HG03097 (cell line): ENCODE data around the gene TPM3.
A peak's percentile ranks its signal among the peaks of the same experiment; 100 is the strongest.
"Not testable (repeated sequence)": the region's sequence is repeated elsewhere in the genome, so short reads cannot be mapped to it uniquely, and the experiment has no call there.

Source experiments
- ATAC-seq: cut with Tn5 transposase; IDR thresholded peaks from one replicate; pipeline ENCODE4 v1.9.1; 2021; ENCODE audit not compliant: unreplicated experiment, low FRiP score

TPM3 gene

DNA sequence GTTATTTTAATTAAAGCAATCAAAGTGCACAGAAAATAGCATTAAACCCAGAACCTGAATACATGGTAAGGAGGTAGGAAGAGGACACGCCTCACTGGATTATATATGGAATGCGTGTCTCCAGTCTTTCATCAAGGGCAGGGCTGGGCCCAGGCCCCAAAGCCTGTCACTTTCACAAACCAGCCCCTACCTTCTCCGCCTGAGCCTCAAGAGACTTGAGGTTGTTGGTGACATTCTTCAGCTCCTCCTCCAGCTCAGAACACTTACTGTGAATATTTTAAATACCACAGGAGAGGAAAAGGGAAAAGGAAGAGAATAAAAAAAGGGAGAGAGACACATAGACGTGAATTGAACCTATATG lies 20.7 kb downstream of the TPM3 start:
- ATAC-seq: no peak

DNA sequence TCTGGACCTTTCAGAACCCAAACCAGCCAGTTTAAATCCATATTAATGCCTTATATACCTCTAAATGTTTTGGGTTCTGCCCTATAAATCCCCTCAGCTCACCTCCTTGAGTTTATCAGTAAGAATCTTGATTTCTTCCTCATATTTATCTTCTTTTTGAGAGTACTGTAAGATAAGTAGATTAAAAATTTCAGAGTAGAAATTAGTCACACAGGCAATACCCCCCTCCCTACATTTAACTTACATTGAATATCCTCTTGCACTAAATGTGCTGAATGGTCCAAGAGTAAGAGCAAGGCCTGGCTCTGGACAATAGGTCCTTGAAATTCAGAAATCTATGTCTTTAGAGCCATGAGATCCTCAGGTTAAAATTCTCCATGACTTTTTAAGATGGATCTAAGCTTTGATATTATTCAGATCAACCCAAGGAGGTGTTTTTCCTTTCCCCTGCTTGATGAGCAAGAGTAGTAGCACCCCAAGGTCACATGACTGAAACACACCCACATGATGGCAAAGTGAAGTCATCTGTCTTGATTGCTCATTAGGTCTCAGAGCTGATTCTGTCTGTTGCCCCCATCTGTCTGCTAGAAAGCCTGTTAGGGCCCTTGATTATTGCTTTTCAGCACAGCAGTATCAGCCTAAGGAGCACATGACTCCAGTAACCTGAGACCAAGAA lies 21.2 kb downstream of the TPM3 start:
- ATAC-seq: no peak

DNA sequence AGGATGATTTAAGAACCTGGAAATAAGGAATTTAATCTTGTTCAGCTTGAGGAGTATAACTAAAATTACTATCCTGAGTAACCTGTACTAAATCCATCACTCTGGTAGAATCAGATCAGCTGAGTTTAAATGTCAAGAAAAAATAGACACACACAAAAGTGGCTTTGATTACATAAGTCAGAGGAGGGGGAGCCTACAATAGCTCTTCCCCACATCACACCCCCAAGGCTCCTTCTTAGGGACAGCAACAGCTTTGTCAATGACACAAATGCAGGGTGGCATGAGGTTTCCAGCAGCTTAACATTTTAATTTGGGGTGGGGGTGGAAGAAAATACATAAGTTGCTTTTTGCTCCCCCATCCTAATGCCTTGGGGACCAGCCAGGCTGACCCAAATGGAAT lies 24.4 kb downstream of the TPM3 start:
- ATAC-seq: no peak

DNA sequence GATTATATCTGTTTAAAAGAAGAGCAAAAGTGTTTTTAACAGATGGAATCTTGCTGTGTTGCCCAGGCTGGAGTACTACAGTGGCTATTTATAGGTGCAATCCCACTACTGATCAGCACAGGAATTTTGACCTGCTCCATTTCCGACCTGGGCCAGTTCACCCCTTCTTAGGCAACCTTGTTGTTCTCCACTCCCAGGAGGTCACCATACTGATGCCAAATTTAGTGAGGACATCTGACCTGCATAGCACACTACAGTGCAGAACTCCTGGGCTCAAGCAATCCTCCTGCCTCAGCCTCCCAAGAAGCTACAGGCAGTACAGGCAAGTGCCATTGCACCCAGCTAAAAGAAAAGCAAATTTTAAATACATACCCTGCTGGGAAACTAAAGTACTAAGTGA lies 25.7 kb downstream of the TPM3 start:
- no peak for ATAC-seq

DNA sequence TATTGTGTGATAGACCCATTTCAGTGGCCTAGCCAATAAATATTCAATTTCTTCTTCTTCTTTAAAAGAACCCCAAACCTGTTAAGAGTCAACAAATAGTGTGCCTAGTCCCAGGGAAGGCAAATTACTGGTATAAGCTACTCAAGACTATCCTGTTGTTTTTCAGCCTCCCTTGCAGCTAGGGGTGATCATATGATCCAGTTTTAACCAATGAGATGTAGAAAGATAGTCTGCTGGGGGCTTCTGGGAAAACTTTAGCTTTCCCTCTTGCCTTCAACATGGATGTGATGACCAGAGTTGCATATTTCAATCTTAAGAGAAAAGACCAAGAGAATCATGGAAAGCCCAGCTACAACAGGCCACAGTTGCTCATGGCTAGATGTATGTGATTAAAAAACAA lies 32.3 kb downstream of the TPM3 start:
- no peak for ATAC-seq

DNA sequence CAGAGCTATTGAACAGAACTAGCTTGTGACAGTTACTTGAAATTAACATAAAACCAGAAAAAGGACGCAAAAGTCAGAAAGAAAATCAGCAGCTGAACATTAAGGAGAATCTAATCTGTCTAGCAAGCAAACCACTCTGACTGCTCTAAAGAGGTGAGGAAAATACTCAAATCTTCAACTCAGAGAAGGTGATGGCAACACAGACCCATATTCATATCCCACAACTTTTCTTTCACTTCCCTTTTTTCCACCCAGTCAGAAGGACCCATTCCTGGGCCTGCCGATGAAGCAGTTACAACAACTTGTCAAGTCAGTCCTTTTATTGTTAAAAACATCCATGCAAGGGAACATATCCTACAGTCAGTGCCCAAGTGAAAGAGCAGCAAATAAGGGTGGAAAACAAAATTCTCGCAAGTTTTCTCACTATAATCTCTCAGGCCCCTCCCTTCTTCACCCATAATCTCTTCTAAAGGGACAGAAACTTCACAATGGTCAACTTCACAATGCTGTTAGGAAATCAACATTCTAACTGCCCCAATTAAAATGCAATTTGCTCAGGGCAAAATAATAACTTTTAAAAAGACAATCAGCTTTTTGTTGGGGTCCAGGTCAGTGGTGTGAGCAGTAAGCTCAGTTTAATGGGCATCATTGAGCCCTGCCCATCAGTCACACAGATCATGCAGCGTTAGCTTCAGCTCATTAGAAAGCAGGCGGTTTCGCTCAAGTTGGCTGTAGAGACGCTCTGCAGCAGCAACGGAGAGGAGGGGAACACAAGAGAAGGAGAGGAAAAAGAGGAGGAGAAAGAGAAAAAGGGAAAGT lies 33.4 kb downstream of the TPM3 start:
- ATAC-seq: peak; percentile 27

DNA sequence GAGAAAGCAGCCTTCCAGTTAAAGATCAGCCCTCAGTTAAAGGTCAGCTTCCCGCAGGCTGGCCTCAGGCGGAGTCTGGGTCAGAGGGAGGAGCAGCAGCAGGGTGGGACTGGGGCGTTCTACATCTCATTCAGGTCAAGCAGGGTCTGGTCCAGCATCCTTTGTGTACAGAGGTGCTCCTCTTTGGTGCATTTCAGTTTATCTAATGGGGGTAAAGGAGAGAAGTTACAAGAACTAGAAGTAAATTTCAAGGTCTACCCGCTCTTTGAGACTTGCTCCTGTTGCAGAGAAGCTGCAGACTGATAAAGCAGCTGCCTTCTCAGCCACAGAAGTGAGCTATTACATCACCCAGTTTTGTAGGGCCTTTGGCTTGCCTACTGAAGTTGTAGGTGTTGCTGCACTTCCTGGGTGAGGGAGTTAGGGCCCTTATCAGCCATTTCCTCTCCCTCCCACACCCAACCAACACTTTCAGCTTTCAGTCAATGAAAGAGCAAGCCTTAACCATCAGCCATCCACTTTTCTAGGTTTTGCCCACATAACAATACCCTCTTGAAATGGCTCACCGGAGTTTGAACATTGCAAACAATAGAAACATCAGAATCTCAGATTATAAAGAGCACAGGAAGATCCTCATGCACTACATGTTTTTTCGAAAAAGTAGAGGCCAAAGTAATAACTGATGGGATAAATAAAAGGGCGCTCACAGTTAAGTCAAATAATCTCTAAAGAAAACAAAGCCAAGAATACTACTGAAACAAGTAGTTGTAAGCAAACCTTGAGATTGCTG lies 34.2 kb downstream of the TPM3 start:
- peak; percentile 57 for ATAC-seq

DNA sequence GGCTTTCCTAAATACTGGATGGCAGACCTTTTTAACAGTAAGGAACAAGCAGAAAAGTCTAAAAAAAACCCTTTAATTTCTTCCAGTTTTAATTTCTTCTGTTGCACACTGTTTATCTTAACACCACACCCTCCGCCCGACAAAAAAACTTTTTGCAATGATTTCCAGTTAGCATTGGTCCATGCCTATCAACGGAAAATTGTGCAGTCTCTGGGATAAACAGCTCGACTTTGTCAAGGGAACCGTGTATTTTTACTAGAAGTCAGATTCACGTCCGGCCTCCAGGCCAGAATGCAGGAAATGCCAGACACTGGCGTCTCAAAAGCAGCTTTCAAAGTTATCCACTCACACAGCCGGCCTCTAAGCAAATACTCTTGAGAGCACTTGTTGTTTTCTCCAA lies 36.6 kb downstream of the TPM3 start:
- no peak for ATAC-seq

DNA sequence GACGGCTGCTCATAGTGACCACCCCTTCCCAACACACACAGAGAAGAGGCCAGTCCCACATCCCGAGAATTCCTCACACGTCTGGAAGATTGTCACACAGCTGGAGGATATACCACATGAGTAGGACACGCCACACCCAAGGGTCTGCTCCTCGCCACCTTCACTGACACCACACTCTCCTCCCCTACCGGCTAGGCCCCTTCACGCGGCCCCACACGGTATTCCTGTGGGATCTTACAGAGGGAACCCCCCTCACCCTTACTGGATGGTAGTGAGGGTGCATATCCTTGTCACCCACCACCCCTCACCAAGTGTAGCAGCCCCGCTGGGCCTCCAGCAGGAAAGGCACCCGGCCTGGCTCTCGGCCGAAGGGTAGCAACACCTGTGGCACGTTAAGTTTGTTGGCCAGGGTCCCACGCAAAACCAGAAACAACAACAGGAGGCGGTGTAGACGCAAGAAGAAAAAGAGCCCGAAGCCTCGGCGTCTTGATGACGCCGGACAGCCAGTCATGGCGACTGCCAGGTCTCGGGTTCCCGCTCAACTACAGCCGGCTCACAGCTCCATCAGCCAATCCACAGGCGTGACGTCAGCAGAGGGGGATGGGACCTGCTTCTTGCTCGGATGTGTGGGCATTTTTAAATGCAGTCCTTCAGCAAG lies 37.2 kb downstream of the TPM3 start, which contains the start of gene NUP210L:
NUP210L (minus strand) TSS at position 540 of the 658 bp plus-strand sequence.
- no peak for ATAC-seq

DNA sequence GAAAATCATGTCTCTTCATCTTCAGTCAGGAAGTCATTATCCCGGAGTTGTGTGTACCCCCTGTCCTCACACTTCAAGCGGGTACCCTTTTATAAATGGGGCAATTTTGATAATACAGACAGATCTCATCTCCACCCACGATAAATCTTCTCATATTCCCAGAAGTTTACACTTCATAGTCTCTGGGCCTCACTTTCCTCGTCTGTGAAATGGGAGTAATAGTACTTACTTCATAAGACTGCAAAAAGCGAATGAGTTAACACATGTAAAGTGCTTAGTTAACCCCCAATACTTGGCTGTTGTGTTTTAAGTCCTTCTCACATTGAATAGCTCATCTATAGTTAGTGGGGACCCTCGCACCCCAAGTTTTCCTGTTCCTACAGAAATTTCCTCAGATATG lies 37.8 kb downstream of the TPM3 start:
- no peak for ATAC-seq

DNA sequence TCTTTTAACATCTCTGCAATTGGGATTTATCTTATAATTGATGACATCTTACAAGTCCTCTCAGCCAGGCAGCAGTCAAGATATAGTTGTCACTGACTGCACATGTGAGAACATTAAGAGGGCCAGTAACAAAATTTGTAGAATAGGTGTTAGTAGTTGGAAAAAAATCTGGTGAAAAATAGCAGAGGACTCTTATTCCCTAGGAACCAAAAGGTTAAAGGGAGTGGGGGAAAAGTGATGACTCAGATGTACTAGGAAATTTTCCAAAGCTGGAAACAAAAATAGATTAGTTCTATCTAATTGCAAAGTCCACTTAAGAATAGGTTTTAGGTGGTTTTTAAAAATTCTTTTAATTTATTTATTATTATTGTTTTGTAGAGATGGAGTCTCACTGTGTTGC lies 40.6 kb downstream of the TPM3 start:
- ATAC-seq: no peak

DNA sequence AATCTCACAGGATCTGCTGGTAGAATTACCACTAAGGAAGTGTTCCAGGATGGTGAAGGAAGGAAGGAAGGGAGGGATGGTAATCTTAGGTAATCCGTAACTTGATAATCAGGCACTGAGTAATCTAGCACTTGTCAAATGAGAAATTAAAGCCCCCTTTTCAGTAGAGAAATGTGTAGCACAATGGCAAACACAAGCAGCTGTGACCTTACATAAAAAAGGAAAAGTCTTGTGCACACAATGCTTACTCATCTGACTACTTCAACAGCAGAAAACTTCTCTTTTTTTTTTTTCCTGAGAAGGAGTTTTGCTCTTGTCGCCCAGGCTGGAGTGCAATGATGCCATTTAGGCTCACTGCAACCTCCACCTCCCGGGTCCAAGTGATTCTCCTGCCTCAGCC lies 43.1 kb downstream of the TPM3 start:
- ATAC-seq: no peak

DNA sequence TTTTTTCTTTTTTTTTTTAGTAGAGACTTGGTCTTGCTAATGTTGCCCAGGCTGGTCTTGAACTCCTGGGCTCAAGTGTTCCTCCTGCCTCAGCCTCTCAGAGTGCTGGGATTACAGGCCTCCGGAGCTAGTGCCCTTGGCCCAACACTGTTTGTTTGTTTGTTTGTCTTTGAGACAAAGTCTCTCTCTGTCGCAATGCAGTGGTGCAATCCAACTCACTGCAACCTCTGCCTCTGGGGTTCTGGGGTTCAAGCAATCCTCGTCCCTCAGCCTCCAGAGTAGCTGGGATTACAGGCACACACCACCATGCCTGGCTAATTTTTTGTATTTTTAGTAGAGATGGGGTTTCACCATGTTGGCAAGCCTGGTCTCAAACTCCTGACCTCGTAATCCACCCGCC lies 44.4 kb downstream of the TPM3 start:
- not testable (repeated sequence) for ATAC-seq

DNA sequence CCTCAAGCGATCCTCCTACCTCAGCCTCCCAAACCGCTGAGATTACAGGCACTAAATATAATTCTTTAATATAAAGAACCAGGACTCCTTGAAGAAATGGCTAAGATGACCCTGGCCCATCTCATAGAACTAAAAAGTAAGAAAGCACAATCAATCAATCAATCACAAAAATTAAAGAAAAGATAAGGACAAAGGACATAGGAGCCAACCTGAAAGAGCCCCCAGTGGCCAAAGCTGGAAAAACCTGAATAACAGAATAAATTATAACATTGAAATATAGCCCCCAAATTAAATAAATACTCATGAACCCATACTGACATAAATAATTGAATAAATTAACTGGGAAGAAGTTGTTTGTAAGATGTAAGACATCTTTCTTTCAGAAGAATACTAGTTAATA lies 45.9 kb downstream of the TPM3 start:
- no peak for ATAC-seq

DNA sequence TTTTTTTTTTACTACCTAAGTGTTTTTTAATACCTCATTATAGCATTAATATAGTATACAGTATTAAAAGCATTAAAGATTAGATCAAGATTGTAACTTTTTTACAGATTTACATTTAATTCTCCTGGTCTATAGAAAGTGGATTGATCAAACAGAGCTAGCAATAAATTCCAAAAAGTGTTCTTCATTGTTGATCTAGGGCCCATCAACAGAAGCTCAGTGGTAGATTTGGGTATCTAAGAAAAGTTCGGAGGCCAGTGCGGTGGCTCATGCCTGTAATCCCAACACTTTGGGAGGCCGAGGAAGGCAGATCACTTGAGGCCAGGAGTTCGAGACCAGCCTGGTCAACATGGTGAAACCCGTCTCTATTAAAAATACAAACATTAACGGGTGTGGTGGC lies 49.5 kb downstream of the TPM3 start:
- no peak for ATAC-seq

DNA sequence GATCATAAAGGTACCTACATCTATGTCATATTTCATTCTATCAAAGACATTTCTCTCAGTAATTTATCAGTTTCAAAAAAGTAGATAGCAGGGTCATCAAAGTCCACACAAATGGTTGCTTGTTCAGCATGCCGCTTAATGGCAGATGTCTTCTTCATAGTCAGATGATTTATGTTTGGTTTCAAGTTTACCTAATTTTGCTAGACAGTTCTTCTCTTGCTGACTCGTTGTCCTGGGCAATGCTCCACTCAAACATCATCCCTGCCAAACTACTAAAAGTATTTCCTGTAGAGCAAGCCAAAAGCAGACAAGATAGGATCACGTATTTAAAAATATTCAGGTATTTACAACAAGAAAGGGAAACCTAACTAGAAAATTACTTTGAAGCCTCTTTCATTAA lies 50.7 kb downstream of the TPM3 start:
- ATAC-seq: no peak

DNA sequence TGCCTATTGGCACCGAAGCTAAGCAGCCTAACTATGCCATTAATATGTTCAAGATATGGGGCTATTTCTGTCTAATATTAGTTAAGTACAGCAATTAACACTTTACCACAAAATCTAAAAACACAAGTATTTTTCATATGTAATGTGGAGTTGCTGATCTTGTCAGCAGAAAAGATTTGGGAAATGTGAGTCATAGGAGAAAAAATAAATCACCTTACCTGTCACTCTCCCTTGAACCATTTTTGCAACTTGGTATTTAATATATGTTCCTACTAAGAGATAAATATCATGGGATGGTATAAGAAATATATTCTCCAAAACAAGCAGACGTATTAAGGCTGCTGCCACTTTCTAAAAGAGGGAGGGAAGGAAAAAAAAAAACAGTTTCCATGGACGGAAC lies 54.0 kb downstream of the TPM3 start:
- ATAC-seq: no peak

DNA sequence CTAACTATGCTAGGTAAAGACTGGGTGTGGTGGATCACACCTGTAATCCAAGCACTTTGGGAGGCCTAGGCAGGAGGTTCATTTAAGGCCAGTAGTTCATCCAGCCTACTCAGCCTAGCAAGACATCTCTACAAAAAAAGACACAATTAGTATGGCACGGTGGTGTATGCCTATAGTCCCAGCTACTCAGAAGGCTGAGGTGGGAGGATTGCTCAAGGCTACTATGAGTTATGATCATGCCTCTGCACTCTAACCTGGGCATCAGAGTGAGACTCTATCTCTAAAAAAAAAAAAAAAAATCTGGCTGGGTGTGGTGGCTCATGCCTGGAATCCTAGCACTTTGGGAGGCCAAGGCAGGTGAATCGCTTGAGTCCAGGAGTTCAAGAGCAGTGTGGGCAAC lies 58.6 kb downstream of the TPM3 start:
- no peak for ATAC-seq

DNA sequence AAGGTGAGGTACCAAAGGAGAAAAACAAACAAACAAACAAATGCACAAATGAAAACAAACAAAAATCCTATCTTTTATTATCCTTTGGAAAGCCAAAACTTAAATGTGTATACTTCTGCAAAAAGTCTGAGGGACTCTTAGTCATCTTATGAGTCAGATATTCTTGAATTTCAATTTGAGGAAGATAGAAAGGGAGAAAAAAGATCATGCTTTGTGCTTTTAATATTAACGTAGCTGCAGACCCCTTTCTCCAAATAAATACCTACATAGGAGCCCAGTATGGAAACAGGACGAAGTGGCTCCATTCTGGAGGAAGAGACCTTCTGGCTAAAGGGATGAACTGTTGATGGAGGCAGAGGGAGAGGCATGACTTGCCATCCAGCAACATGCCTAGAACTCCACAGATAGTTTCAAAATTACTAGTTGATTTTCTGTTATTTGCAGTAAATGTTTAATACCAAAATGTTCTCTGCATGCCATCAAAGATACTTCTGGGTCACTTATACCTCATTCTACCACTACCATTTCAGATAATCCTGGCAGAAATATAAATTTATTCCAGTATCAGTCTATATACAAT lies 62.4 kb downstream of the TPM3 start:
- no peak for ATAC-seq

DNA sequence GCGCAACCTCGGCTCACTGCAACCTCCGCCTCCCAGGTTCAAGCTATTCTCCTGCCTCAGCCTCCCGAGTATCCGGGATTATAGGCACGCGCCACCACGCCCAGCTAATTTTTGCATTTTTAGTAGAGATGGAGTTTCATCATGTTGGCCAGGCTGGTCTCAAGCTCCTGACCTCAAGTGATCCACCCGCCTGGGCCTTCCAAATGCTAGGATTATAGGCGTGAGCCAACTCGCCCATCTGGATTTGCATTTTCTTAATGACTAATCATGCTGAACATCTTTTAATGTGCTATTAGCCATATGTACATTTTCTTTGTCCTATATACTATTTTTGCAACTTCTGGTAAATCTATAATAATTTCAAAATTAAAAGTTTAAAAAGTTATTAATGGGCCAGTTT lies 68.7 kb downstream of the TPM3 start:
- not testable (repeated sequence) for ATAC-seq

DNA sequence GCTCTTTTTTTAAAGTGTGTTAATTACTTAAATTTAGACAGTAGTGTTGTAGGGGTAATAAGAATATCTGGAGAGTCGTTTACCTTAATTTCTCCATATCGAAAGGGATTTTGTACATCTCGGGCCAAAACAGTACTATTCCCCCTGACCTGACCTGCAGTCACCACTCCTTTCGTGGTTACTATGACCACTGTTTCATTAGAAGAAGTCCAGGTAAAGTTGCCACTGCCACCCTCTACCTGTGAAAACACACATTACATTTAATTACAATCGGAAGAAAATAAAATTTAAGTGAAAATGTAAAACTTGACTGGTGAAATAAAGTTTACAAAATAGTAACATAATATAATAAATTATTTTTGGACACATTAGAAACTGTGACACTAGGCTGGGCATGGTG lies 74.3 kb downstream of the TPM3 start:
- no peak for ATAC-seq
